DOHH2 (cell line): ENCODE results near the gene SLC44A2.

Experiments
- CTCF ChIP-seq: fragments of 200-600 bp; sonication (generic); IDR thresholded peaks from one replicate; pipeline ENCODE4 v1.5.1; 2014; ENCODE audit warnings: antibody characterized with exemption, mild to moderate bottlenecking, low read depth, low read length; ENCODE audit not compliant: poor library complexity, severe bottlenecking
- EZH2phosphoT487 ChIP-seq: fragments of 200-600 bp; sonication (generic); IDR thresholded peaks from 2 replicates; pipeline ENCODE4 v1.6.1; 2017; ENCODE audit warnings: borderline replicate concordance, mild to moderate bottlenecking, antibody characterized with exemption, low read length, moderate library complexity, mixed read lengths

GRCh38 chr19:10612499-10613119 lies 12.7 kb upstream of the SLC44A2 start:
- TF ChIP-seq CTCF (no peak), EZH2phosphoT487 (no peak)
